Fibroblast of lung (primary cell): ENCODE measurements around the gene PYROXD2.

ENCODE experiments used
- EZH2 ChIP-seq: IDR thresholded peaks from 2 replicates; pipeline ENCODE4 v1.5.1; 2012; ENCODE audit warnings: low read length, control low read depth, mild to moderate bottlenecking; ENCODE audit errors: missing control alignments
- TF ChIP-seq, protein P1 (sequence below), 2 donors: IDR thresholded peaks in 1 of 2; conservative IDR thresholded peaks in 1 of 2; 1 replicate in 1 of 2; 2 replicates in 1 of 2; pipeline ENCODE4 v1.5.1; 2011 to 2012; ENCODE audit warnings: low read length in 2 of 2, control low read depth in 1 of 2, inconsistent platforms in 1 of 2, low read depth in 1 of 2, mild to moderate bottlenecking in 1 of 2

DNA sequence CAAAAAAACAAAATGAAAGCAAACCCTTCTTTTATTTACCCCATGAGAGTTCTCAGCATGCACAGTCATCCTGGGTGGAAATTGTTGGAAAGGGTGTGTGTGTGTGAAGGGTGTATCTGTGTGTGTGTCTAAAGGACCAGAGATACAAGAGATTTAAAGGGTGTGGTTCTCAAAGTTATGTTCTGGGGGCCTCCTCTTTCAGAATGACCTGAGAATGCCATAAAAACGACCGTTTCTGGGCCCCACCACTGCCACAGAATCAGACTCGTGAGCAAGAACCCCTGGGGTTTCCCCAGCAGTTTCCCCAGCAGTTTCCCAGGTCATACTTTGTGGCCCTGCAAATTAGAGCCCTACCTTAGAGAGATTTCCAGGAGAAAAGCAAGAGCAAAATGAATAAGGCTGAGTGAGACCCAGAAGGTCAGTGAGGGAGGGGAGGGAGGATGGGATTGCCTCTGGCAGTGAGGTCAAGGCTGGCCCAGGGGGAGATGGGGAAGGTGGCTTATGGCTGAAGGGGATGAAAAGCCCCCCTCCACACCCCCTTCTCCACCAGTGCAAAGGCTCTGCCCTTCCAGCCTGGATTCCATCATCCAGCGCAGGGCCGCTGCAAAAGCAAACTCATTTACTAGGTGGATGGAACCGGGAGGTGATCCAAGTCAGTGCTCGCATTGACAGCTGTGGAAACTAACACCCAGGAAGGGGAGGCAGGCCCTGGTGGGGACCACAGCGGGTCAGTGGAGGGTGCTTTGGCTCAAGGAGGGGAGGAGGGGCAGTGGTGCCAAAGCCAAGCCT, 10.2 kb downstream of the PYROXD2 start:
- TF ChIP-seq, protein P1, sequence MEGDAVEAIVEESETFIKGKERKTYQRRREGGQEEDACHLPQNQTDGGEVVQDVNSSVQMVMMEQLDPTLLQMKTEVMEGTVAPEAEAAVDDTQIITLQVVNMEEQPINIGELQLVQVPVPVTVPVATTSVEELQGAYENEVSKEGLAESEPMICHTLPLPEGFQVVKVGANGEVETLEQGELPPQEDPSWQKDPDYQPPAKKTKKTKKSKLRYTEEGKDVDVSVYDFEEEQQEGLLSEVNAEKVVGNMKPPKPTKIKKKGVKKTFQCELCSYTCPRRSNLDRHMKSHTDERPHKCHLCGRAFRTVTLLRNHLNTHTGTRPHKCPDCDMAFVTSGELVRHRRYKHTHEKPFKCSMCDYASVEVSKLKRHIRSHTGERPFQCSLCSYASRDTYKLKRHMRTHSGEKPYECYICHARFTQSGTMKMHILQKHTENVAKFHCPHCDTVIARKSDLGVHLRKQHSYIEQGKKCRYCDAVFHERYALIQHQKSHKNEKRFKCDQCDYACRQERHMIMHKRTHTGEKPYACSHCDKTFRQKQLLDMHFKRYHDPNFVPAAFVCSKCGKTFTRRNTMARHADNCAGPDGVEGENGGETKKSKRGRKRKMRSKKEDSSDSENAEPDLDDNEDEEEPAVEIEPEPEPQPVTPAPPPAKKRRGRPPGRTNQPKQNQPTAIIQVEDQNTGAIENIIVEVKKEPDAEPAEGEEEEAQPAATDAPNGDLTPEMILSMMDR (conservative IDR thresholded peaks at IDR 0.05 in 1 of 2, IDR thresholded peaks at IDR 0.05 in 1 of 2; ENCODE audit: low read depth in 1 of 2, low read length in 2 of 2) = no peak
- no peak for TF ChIP-seq EZH2
